Nephron (organoid): ENCODE results near the gene ATP8B4.

Experiments
- H3K27ac Mint-ChIP-seq, 3 experiments: 2 replicates each; pipeline ENCODE4 v1.8.0; 2020; ENCODE audit warnings: mixed read lengths in 3 of 3, mild to moderate bottlenecking in 2 of 3, moderate library complexity in 1 of 3
- H3K27me3 Mint-ChIP-seq: 2 replicates; pipeline ENCODE4 v1.8.0; 2021; ENCODE audit warnings: low read depth, mild to moderate bottlenecking, moderate library complexity, mixed read lengths
- H3K36me3 Mint-ChIP-seq: 2 replicates; pipeline ENCODE4 v1.8.0; 2020; ENCODE audit warnings: low read depth, mixed read lengths
- H3K4me1 Mint-ChIP-seq: 2 replicates; pipeline ENCODE4 v1.8.0; 2020; ENCODE audit warnings: mixed read lengths
- H3K4me3 Mint-ChIP-seq, 3 experiments: 2 replicates each; pipeline ENCODE4 v1.8.0; 2020; ENCODE audit warnings: mild to moderate bottlenecking in 3 of 3, mixed read lengths in 3 of 3, moderate library complexity in 2 of 3
- H3K9me3 Mint-ChIP-seq: 2 replicates; pipeline ENCODE4 v1.8.0; 2020; ENCODE audit warnings: mixed read lengths
- TF ChIP-seq, protein P1 (sequence below), 3 experiments: fragments of 200-600 bp; sonication (generic); IDR thresholded peaks; one replicate each; pipeline ENCODE4 v1.5.0; 2021; ENCODE audit warnings: antibody characterized with exemption in 3 of 3; ENCODE audit not compliant: unreplicated experiment in 3 of 3

ATP8B4 gene

DNA sequence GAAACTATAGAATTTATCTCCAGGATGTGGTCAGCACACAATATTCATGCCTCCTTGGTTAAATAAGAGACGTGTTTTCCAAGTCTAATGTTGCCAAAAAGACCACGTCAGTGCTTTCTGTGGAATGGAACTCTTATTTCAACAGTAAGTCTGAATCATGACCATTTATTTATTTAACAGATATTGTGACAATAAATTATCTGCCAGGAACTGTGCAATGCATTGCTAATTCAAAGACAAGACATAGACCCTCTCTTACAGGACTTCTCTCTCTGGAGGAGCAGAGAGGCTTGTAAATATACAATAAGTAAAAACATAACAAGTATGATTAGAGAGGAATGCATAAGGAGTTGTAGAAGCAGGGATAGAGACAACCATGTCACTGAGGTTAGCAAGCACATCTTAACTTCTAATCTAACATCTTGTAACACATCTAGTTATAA, 270.7 kb downstream of the ATP8B4 start:
- peaks cover 22% of the 10 kb centered on the region for H3K9me3 Mint-ChIP-seq
- no peaks in the 10 kb centered on the region for H3K36me3 Mint-ChIP-seq
- H3K4me3 Mint-ChIP-seq, result no peak overlapping the region
- TF ChIP-seq, protein P1, sequence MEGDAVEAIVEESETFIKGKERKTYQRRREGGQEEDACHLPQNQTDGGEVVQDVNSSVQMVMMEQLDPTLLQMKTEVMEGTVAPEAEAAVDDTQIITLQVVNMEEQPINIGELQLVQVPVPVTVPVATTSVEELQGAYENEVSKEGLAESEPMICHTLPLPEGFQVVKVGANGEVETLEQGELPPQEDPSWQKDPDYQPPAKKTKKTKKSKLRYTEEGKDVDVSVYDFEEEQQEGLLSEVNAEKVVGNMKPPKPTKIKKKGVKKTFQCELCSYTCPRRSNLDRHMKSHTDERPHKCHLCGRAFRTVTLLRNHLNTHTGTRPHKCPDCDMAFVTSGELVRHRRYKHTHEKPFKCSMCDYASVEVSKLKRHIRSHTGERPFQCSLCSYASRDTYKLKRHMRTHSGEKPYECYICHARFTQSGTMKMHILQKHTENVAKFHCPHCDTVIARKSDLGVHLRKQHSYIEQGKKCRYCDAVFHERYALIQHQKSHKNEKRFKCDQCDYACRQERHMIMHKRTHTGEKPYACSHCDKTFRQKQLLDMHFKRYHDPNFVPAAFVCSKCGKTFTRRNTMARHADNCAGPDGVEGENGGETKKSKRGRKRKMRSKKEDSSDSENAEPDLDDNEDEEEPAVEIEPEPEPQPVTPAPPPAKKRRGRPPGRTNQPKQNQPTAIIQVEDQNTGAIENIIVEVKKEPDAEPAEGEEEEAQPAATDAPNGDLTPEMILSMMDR (IDR thresholded peaks at IDR 0.05; ENCODE audit: unreplicated experiment in 3 of 3), result no peak
- H3K4me1 Mint-ChIP-seq, result peaks cover 5% of the 10 kb centered on the region
- peak overlapping the region in 2 of 3 experiments; percentile 8 to 39 for H3K27ac Mint-ChIP-seq
- no peaks in the 10 kb centered on the region for H3K27me3 Mint-ChIP-seq

DNA sequence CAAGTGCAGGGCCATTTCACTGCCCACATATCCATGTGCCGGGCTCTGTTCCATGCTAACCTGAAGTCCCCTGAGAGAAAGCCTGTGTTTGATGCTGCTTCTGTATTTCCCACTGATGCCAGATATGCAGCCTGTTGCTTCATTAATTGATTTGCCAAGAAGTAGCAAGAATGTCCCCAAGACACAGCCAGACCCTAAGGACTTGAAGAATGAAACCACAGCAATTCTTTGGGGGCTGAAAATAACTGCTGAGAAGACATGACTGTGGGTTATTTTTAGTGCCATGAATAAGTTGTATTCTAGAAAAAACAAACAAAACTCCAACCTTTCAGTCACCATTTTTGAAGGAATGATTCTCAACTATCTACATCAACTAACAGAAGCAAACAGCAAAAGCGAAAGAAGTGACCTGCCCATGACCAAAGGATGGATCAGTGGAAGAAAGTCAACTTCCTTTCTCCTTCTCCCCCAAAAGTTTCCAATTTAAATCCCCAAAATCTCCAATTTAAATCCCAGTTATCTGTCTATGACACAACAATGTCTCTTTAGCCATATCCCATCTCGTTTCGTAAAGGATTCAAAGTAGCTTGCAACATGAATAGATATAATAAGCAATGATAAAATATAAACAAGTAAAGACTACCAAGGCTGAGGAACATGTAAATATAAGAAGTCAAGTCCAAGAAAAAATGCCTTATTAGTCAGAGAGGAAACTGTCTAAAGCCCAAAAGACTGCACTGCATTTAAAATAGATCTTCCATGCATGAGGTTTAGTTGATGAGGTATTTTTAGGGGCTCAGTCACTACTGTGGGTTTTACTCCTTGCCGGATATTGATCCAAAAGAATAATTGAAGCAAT, 271.4 kb downstream of the ATP8B4 start:
- H3K4me3 Mint-ChIP-seq, result no peak overlapping the region
- TF ChIP-seq, protein P1 (IDR thresholded peaks at IDR 0.05; ENCODE audit: unreplicated experiment in 3 of 3), result no peak
- no peaks in the 10 kb centered on the region for H3K27me3 Mint-ChIP-seq
- peak overlapping the region in 2 of 3 experiments; percentile 8 to 39 for H3K27ac Mint-ChIP-seq
- H3K4me1 Mint-ChIP-seq, result peaks cover 5% of the 10 kb centered on the region
- no peaks in the 10 kb centered on the region for H3K36me3 Mint-ChIP-seq
- peaks cover 28% of the 10 kb centered on the region for H3K9me3 Mint-ChIP-seq

DNA sequence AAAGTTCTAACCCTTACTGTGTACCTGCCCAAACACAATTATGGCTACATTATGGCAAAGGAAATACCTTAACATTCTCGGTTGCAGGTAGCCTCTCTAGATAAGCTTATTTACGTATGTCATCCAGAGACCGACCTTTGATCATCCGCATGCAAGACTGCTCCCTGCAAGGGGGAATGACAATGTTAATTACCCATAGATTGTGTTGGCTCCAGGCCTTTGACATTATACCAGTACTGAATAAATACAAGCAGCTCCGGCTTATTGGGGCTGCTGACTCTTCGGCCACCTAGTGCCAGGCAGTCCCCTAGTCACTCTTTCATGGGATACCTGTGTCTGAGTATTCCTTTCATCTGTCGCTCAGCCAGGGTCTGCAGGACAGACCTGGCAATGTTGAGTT, 274.6 kb downstream of the ATP8B4 start:
- peaks cover 5% of the 10 kb centered on the region for H3K4me1 Mint-ChIP-seq

DNA sequence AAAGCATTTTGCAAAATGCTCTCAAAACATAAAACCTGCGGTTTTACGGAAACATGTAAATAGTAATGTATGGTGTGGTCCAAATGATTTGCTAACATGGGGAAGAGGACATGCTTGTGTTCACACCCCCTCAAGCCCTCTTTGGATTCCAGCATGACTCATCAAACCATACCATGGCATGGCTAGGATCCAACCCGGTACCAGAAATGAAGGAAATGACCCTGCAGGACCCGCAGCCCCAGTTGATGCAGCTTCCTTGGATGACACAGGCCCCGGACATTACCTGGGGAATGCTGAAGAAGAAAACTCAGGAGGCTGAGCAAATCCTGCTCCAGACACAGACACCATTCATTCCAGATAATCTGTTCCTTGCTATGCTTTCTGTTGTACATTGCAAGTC, 275.3 kb downstream of the ATP8B4 start:
- TF ChIP-seq, protein P1 (IDR thresholded peaks at IDR 0.05; ENCODE audit: unreplicated experiment in 3 of 3), result no peak
- H3K4me3 Mint-ChIP-seq, result no peak overlapping the region
- H3K27me3 Mint-ChIP-seq, result no peaks in the 10 kb centered on the region
- peaks cover 33% of the 10 kb centered on the region for H3K9me3 Mint-ChIP-seq
- H3K4me1 Mint-ChIP-seq, result peaks cover 5% of the 10 kb centered on the region
- peaks cover 5% of the 10 kb centered on the region for H3K36me3 Mint-ChIP-seq
- no peak overlapping the region for H3K27ac Mint-ChIP-seq

More for the DNA sequence above, 274.6 kb downstream of the ATP8B4 start:
- H3K4me3 Mint-ChIP-seq, result no peak overlapping the region
- TF ChIP-seq, protein P1 (IDR thresholded peaks at IDR 0.05; ENCODE audit: unreplicated experiment in 3 of 3), result no peak
- H3K9me3 Mint-ChIP-seq, result peaks cover 26% of the 10 kb centered on the region
- H3K27ac Mint-ChIP-seq, result no peak overlapping the region
- H3K27me3 Mint-ChIP-seq, result no peaks in the 10 kb centered on the region
- no peaks in the 10 kb centered on the region for H3K36me3 Mint-ChIP-seq

DNA sequence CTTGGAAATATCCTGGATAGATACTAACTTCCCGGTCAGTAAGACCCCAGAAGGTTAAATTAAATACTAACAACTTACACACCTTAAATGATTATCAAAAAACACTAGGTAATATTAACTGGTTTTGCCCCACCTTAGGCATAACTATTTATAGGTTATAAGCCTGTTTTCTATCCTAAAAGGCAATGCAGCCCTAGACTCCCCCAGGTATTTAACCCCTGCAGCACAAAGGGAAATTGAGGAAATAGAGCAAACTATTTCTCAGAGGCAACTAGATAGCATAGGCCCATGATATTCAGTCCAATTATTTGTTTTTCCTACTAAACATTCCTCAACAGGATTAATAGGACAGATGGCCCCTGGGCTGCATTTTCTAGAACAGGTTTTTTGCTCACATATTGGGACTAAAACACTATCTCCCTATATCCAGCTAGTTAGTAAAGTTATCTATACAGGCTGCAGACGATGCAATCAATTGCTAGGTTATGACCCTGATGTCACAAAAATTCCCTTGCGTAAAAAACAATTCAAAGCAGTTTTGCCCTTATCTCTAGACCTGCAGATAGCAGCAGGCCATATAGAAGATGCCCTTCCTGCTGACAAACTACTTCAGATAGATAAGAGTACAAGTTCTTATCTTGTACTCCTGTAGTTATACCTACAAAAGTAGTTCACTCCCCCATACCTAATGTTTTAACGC, 276.9 kb downstream of the ATP8B4 start:
- Mint-ChIP-seq H3K9me3 (peaks cover 44% of the 10 kb centered on the region), H3K4me3 (no peak overlapping the region), H3K27ac (no peak overlapping the region)

More for the DNA sequence above, 276.9 kb downstream of the ATP8B4 start:
- TF ChIP-seq, protein P1 (IDR thresholded peaks at IDR 0.05; ENCODE audit: unreplicated experiment in 3 of 3), result no peak
- H3K4me1 Mint-ChIP-seq, result no peaks in the 10 kb centered on the region
- peaks cover 5% of the 10 kb centered on the region for H3K36me3 Mint-ChIP-seq
- no peaks in the 10 kb centered on the region for H3K27me3 Mint-ChIP-seq
